CD14-positive monocyte (primary cell): ENCODE results near the gene ANKRD29. TPM values are rescaled to one million over a fixed set of nuclear protein-coding genes. Genes with fewer than 3 reads are reported as not detected.
A peak's percentile ranks its signal among the peaks of the same experiment; 100 is the strongest.

ENCODE experiments used
- DNase-seq, 3 donors: peaks; one replicate each; pipeline ENCODE4 v3.0.0-alpha.2; 2011 to 2022
- H2AFZ ChIP-seq: 2 replicates; pipeline ENCODE4 v1.6.0; 2012; ENCODE audit warnings: mild to moderate bottlenecking, low read depth, low read length, inconsistent platforms; ENCODE audit not compliant: insufficient read depth, poor library complexity, severe bottlenecking
- H3K27ac ChIP-seq, 2 donors: 1 replicate in 1 of 2; 2 replicates in 1 of 2; pipeline ENCODE4 v1.5.1; 2012 to 2013; ENCODE audit warnings: low read length in 2 of 2, control low read depth in 1 of 2, inconsistent platforms in 1 of 2, low read depth in 1 of 2, mild to moderate bottlenecking in 1 of 2
- H3K27me3 ChIP-seq, 2 donors: one replicate each; pipeline versions ENCODE4 v1.6.0 to v1.6.1; 2011 to 2013; ENCODE audit warnings: low read length in 2 of 2; ENCODE audit not compliant: control insufficient read depth in 2 of 2, insufficient read depth in 2 of 2
- H3K36me3 ChIP-seq, 2 donors: replicated peaks in 1 of 2; 1 replicate in 1 of 2; 2 replicates in 1 of 2; pipeline versions ENCODE4 v1.5.1 to v1.6.1; 2012 to 2013; ENCODE audit warnings: low read length in 2 of 2, control low read depth in 1 of 2, inconsistent platforms in 1 of 2, mild to moderate bottlenecking in 1 of 2; ENCODE audit not compliant: insufficient read depth in 2 of 2, control insufficient read depth in 1 of 2
- H3K4me1 ChIP-seq, 2 donors: 1 replicate in 1 of 2; 2 replicates in 1 of 2; pipeline versions ENCODE4 v1.5.1 to v1.6.1; 2012 to 2013; ENCODE audit warnings: low read length in 2 of 2, control low read depth in 1 of 2, inconsistent platforms in 1 of 2, mild to moderate bottlenecking in 1 of 2, moderate library complexity in 1 of 2; ENCODE audit not compliant: insufficient read depth in 2 of 2, control insufficient read depth in 1 of 2
- H3K4me2 ChIP-seq: replicated peaks from 2 replicates; pipeline ENCODE3; 2012; ENCODE audit warnings: low read length, moderate library complexity, mild to moderate bottlenecking; ENCODE audit not compliant: poor library complexity, severe bottlenecking; ENCODE audit errors: extremely low read depth
- H3K4me3 ChIP-seq, 3 experiments: fragments of 200-600 bp in 1 of 3; sonication (generic) in 1 of 3; replicated peaks in 1 of 3; 1 replicate in 2 of 3; 2 replicates in 1 of 3; pipeline ENCODE4 v1.5.1; 2011 to 2013; ENCODE audit warnings: low read length in 3 of 3, mild to moderate bottlenecking in 3 of 3, control low read depth in 2 of 3, low read depth in 2 of 3, inconsistent platforms in 1 of 3, moderate library complexity in 1 of 3
- H3K79me2 ChIP-seq: 2 replicates; pipeline ENCODE4 v1.6.0; 2012; ENCODE audit warnings: mild to moderate bottlenecking, control low read depth, inconsistent platforms, low read length, moderate library complexity; ENCODE audit not compliant: insufficient read depth
- H3K9ac ChIP-seq: 2 replicates; pipeline ENCODE4 v1.6.0; 2017; ENCODE audit warnings: low read length, mild to moderate bottlenecking; ENCODE audit not compliant: insufficient read depth, poor library complexity, severe bottlenecking
- H3K9me3 ChIP-seq, 2 donors: replicated peaks in 1 of 2; 1 replicate in 1 of 2; 2 replicates in 1 of 2; pipeline versions ENCODE4 v1.5.1 to v1.6.1; 2012 to 2013; ENCODE audit warnings: low read length in 2 of 2, control low read depth in 1 of 2; ENCODE audit not compliant: control insufficient read depth in 1 of 2, insufficient read depth in 1 of 2
- H4K20me1 ChIP-seq: 2 replicates; pipeline ENCODE4 v1.6.0; 2012; ENCODE audit warnings: mild to moderate bottlenecking, low read length, control low read depth, moderate library complexity; ENCODE audit not compliant: insufficient read depth
- H3K27ac Mint-ChIP-seq, 7 donors: one replicate each; pipeline ENCODE4 v1.8.0; 2020; ENCODE audit warnings: mild to moderate bottlenecking in 7 of 7, mixed read lengths in 7 of 7, moderate library complexity in 6 of 7, inconsistent platforms in 2 of 7
- H3K27me3 Mint-ChIP-seq, 3 donors: one replicate each; pipeline ENCODE4 v1.8.0; 2021 to 2022; ENCODE audit warnings: low read depth in 3 of 3, mild to moderate bottlenecking in 3 of 3, mixed read lengths in 3 of 3, moderate library complexity in 3 of 3, inconsistent platforms in 1 of 3
- H3K36me3 Mint-ChIP-seq, 2 donors: one replicate each; pipeline ENCODE4 v1.8.0; 2020; ENCODE audit warnings: mixed read lengths in 2 of 2, inconsistent platforms in 1 of 2, mild to moderate bottlenecking in 1 of 2
- H3K4me1 Mint-ChIP-seq: one replicate; pipeline ENCODE4 v1.8.0; 2020; ENCODE audit warnings: mild to moderate bottlenecking, mixed read lengths
- H3K4me3 Mint-ChIP-seq, 2 donors: one replicate each; pipeline ENCODE4 v1.8.0; 2020; ENCODE audit warnings: mild to moderate bottlenecking in 2 of 2, mixed read lengths in 2 of 2, moderate library complexity in 1 of 2
- H3K9me3 Mint-ChIP-seq, 7 donors: one replicate each; pipeline ENCODE4 v1.8.0; 2020 to 2022; ENCODE audit warnings: mixed read lengths in 7 of 7, mild to moderate bottlenecking in 6 of 7, moderate library complexity in 6 of 7, inconsistent platforms in 2 of 7
- CTCF ChIP-seq: fragments of 200-600 bp; IDR thresholded peaks from one replicate; pipeline ENCODE4 v1.8.0; 2022; ENCODE audit warnings: antibody characterized with exemption, mild to moderate bottlenecking
- WGBS: methylation state at CpG from one replicate; pipeline ENCODE4 v1.1.5; 2013; ENCODE audit warnings: missing lambda C conversion rate; ENCODE audit not compliant: insufficient coverage; 5-methylcytosine and 5-hydroxymethylcytosine counted together
- intact Hi-C, 2 donors: fragments of 100-400 bp; cut with micrococcal nuclease; formaldehyde crosslinking; loops; one replicate each; pipeline versions ENCODE4 v1.15.0 to v1.15.1; 2023
- polyA plus RNA-seq, 3 donors: library from polyadenylated mRNA; depleted of rRNA in 1 of 3; unstranded in 2 of 3; stranded (reverse) in 1 of 3; fragments of 300-500 nt in 2 of 3; fragments of >200 nt in 1 of 3; fragmentation: Illumina TruSeq in 2 of 3; gene quantifications; 1 replicate in 2 of 3; 2 replicates in 1 of 3; pipeline ENCODE4 v1.2.3, GENCODE V29; 2012 to 2021

The ANKRD29 gene
- polyA plus RNA-seq, 3 donors, result 0.03 to 0.11 TPM; not detected in 1

- Mint-ChIP-seq H3K27ac (no peak overlapping the region), H3K4me3 (peak overlapping the region in 1 of 2 donors; percentile 48), H3K4me1 (peaks cover 21% of the 10 kb centered on the region), H3K9me3 (peaks cover 0 to 25% (median 6%) of the 10 kb centered on the region in 7 donors), H3K36me3 (peaks cover 4 to 5% of the 10 kb centered on the region in 2 donors), H3K27me3 (peaks cover 57 to 71% (median 62%) of the 10 kb centered on the region in 3 donors)
- Histone ChIP-seq H3K4me2 (no peak overlapping the region), H3K36me3 (no peaks in the 10 kb centered on the region), H3K4me1 (peaks cover 15 to 23% of the 10 kb centered on the region in 2 donors), H3K79me2 (no peaks in the 10 kb centered on the region), H2AFZ (no peak overlapping the region), H4K20me1 (no peaks in the 10 kb centered on the region), H3K27me3 (peaks cover 39 to 51% of the 10 kb centered on the region in 2 donors), H3K27ac (no peak overlapping the region), H3K9me3 (peaks cover 0 to 12% of the 10 kb centered on the region in 2 donors), H3K9ac (no peak overlapping the region), H3K4me3 (no peak overlapping the region)
- 86% methylated on average over 6 of the region's 6 CpGs for WGBS
- TF ChIP-seq CTCF, result no peak
- DNase-seq, result no peak
- intact Hi-C loops, result no loop called here
Measured at GRCh38 chr18:23664674-23665073, 2.0 kb upstream of the ANKRD29 start.

DNA sequence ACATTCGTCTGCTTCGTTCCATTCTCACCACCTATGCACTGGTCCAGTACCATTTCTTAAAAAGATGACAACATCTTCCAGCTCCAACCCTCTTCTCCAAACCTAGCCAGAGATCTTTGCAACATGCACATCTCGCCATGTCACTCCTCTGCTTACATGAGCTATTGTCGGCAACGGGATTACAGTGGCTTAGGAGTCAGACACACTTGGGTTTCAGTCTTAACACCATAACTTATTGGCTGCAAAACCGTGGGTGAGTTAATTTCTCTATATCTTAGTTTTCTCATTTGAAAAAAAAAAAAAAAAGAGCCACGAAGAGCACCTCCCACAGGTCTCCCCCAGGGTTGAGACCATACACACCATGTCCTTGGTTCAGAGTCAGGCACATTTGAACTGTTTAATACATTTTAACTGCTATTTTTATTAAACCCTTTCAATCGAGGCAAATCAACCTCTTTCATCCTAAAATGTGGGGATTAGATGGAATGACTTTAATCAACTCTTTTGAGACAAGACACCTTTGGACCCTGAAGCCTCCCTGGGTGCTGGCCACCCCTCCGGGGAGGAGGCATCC is 889 bp downstream of the ANKRD29 start:
- H3K4me3 ChIP-seq, result peak overlapping the region; percentile 6 to 72 (median 36)
- intact Hi-C loops, result no loop called here
- Mint-ChIP-seq H3K36me3 (peaks cover 4 to 5% of the 10 kb centered on the region in 2 donors), H3K4me1 (peaks cover 20% of the 10 kb centered on the region), H3K27me3 (peaks cover 66 to 77% (median 74%) of the 10 kb centered on the region in 3 donors), H3K4me3 (peak overlapping the region; percentile 73 to 91), H3K9me3 (peaks cover 0 to 23% (median 6%) of the 10 kb centered on the region in 7 donors), H3K27ac (no peak overlapping the region)
- no peak overlapping the region for H3K27ac ChIP-seq
- TF ChIP-seq CTCF, result no peak
- peak overlapping the region; percentile 74 for H3K4me2 ChIP-seq
- WGBS, result 55% methylated on average over 4 of the region's 9 CpGs
- H3K9ac ChIP-seq, result peak overlapping the region; percentile 25
- no peaks in the 10 kb centered on the region for H3K79me2 ChIP-seq
- no peaks in the 10 kb centered on the region for H3K36me3 ChIP-seq
- H3K4me1 ChIP-seq, result peaks cover 15 to 23% of the 10 kb centered on the region in 2 donors
- peaks cover 0 to 12% of the 10 kb centered on the region in 2 donors for H3K9me3 ChIP-seq
- peaks cover 38 to 57% of the 10 kb centered on the region in 2 donors for H3K27me3 ChIP-seq
- no peak for DNase-seq
- no peaks in the 10 kb centered on the region for H4K20me1 ChIP-seq
- peak overlapping the region; percentile 30 for H2AFZ ChIP-seq
